Hepatocyte (in vitro differentiated cells): Measurements from ENCODE around the gene KIF6.

Source experiments
- CTCF ChIP-seq: fragments of 200-600 bp; sonication (generic); IDR thresholded peaks from 2 replicates; pipeline ENCODE4 v1.5.1; 2016; ENCODE audit warnings: antibody characterized with exemption, mild to moderate bottlenecking; ENCODE audit not compliant: poor library complexity
- EZH2 ChIP-seq: fragments of 200-600 bp; sonication (generic); IDR thresholded peaks from 2 replicates; pipeline ENCODE4 v1.6.1; 2016; ENCODE audit warnings: antibody characterized with exemption, mild to moderate bottlenecking, borderline replicate concordance

GRCh38 chr6:39339868-39340550, 385.2 kb downstream of the KIF6 start:
- TF ChIP-seq CTCF (no peak), EZH2 (no peak)
